SIG-M5 treated with dmso at 0.1 percent for 504 hours (cell line): ENCODE measurements around the gene DKK3.

Experiments used
- DNase-seq: peaks from one replicate; lab custom pipeline; 2025; ENCODE audit not compliant: unreplicated experiment; lab: John Stamatoyannopoulos, UW

Gene DKK3

DNA sequence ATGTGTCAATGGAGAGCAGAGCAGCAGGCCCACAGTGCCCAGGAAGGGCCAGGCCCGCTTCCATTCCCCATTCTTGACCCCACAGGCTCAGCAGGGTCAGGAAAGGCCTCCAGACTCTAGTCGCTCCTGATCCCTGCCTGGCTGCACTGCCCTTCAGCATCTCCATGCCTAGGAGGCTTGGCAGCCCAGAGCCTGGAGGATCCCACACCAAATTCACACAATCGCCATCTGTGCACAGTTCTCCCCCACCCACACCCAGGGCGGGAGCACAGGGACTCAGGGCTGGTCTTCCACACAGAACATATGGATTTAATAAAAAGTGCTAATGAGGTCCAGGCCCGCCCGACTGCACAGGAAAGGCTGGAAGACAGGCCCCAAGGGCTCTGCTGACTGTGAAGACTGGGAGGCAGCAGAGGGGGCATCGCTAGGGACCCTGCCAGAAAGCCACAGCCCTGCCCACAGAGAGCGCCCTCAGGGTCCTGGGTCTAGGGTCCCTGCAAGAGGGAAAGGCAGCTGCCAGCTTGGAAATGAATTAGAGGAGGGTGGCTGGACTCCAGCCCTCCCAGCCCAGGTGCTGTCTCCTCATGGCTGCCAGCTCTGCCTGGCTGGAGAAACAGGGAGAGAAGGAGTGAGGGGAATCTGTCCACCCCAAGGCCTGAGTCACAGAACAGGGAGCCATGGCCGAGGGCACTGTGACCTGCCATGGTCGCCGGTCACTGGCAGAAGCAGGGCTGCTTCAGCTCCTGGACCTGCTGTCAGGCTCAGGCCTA is 39.7 kb downstream of the DKK3 start:
- DNase-seq: no peak

DNA sequence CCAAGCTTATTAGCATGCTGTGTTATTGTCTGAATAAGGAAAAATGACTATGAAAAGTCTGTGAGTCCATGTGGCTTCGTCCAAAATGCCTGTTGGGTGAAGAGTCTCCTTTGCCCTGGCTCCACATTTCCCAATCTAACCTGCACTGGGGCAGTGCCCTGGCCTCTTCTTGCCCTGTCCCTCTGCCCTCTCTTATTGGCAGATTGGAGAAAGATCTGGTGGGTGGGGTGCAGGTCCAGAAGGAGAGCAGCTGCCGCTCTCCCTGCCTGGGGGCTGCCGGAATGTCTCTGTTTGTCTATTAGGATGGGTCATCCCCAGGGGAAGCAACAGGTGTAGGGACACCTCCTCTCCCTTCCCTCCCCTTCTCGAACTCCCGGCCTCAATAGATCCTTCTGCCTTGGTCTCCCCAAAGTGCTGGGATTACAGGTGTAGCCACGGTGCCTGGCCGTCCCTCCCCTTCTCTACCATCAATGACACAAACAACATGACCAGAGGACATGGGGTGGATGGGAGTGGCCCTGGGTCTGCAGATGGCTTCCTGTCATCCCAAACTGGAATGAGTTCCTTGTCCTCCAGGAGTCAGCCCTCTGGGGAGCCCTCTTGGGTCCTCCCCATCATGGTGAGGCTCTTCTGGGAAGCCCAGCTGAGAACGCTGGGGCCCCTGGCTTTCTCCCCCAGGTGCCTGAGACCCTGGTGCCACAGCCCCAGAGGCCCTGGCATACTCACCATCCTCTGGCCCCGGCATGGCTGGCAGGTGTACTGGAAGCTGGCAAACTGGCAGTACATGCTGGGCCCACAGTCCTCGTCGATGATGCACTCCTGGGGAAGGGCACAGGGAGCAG is 40.5 kb downstream of the DKK3 start:
- DNase-seq: no peak

DNA sequence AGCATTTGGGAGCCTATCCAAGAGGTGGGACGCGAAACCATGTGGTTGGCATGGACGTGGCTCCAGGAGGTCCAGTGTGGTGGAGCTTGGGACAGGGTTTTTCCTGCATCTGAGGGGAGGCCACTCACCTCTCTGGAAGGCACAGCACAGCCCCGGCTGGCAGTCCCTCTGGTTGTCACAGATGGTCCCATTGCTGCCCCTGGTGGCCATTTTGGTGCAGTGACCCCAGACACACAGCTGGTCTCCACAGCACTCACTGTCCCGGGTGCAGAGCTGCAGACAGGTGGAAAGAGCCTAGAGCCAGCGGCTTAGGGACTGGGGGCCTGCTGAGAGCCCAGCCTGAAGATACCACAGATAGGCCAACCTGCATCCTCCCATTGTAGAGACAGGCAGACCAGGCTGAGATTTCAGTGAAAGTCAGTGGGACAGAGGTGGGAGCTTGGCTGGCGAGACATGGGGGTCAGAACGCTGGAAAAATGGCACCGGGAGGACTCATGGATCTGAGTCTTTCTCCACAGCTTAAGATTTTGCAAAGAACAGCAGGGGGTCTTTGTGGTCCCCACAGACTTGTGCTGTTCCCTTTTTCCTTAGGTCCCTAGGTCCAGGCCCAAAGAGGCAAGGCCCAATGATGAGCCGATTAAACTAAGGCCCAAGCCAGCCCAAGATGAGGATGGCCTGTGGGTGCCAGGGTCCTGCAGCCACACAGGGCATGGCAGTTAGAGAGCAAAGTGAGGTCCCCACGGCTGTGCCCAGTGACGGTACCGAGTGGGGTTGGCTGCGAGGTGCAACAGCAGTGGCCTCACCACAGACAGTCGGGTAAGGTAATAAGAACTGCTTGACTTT is 41.4 kb downstream of the DKK3 start:
- DNase-seq: peak; percentile 52

DNA sequence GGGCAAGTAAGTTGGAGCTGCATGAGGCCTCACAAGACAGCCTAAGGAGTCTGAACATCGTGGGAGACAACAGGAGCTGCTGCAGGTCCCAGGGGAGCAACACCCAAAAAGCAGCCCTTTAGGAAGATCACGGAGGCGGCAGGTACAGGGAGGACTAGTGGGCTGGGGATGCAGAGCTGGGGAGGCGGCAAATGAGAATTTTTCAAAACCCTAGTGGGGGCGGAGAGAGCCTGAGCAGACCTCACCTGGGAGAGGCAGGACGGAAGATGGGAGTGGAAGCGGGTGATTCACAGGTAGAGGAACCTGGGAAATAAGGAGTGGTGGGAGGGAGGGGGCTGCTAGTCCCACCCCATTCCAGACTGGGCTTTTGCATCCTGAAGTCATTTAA is 42.1 kb downstream of the DKK3 start:
- no peak for DNase-seq

GRCh38 chr11:11965656-11966353 is 42.6 kb downstream of the DKK3 start:
- no peak for DNase-seq

DNA sequence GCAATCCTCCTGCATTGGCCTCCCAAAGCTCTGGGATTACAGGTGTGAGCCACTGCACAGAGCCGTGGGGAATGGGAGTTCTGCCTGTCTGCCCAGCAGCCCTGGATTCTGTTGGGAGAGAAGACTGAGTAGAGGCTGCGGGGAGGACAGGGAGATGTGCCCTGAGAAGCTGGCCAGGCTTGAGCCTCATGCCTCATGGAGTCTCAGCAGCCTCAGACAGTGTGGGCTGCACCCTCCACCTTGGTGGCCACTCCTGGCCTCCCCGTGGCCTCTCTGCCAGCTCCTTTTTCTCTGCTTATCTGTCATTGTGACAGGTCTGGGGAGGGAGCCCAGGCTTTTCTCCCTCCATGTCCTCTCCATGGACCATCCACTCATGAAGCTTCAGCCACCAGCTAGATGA is 43.2 kb downstream of the DKK3 start:
- DNase-seq: no peak

- DNase-seq: no peak
Observed at GRCh38 chr11:11964774-11965150, 43.7 kb downstream of the DKK3 start.

- no peak for DNase-seq
Observed at GRCh38 chr11:11963842-11964773, 44.3 kb downstream of the DKK3 start.

- DNase-seq: no peak
Observed at GRCh38 chr11:11963067-11963466, 45.4 kb downstream of the DKK3 start.

DNA sequence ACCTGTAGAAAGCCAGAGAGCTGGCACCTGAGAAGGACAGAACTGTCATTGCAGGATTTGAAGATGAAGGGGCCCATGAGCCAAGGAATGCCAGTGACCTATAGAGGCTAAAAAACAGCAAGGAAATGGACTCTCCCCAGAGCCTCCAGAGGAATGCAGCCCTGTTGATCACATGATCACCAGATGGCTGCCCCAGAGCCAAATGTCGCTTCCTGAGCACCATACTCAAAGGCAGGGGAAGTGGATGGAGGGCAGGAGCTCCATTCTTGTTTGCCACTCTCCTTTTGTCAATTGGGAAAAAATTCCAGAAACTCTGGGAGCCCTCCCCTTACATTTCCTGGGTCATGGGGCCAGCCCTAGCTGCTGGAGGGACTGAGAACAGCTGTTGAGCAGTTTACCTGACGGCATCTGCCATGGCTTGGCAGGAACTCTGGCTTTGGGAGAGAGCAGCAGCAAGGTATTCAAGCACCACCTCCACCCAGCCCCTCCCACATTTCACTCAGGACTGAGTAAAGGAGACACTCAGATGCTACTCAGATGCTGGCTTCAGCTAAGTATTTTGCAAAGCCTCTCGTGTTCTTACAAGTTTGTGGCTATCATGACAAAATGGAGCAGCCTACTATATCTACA is 46.9 kb downstream of the DKK3 start:
- no peak for DNase-seq

GRCh38 chr11:11960687-11961086 is 47.7 kb downstream of the DKK3 start:
- DNase-seq: no peak

GRCh38 chr11:11959601-11960000 is 48.8 kb downstream of the DKK3 start:
- DNase-seq: no peak

DNA sequence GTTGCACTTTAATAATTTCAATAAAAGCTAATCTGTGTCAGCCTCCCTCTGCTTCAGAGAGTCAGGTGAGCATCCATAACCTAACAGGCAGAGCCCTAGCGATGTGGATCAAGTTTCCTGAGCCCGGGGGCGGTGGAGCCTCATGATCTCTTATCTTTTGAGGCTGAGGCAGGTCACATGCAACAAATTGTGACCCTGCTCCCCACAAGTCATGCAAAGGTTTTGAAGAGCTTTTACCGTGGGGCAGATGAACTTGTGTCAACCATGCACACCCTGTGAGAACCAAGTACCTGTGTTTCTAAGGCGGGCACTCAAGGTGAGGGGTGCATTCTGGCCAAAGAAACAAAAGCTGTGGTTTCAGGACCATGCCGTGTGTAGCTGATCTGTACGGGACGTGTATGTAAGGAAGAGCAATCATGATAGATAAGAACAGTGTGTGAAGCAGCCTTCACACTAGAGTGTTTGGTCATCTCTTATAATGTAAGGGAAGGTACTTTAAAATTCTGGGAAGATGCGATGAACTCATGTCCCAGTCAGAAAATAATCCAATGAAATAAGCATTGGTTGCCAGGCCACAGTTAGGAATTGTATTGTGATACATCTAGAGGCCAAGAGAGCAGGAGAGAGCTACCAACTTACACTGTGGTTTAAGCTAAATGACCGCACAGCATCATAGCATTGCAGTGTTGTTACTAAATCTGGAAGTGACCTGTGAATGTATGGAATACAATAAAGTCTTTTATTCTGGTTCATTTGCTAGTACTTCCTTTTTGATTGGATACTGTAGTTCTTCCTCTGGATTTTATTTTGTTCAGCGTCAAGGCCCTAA is 49.8 kb downstream of the DKK3 start:
- DNase-seq: no peak

GRCh38 chr11:11956006-11956405 is 52.4 kb downstream of the DKK3 start:
- no peak for DNase-seq

DNA sequence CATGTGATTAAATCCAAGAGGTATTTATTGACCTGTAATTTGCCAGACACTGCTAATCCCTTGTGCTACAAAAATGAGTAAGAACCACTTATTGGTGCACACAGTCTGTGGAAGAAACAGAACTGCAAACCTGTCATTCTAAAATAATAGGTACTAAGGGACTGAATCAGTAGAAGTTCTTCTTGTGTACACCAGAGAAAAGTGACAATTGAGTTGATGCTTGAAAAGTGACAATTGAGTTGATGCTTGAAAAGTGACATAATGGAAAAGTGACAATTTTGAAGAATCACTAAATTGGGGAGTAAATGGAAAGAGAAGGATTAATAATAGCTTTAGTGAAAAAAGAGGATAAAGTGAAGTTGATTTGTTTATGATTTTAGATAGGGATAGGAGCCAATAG is 56.4 kb downstream of the DKK3 start:
- DNase-seq: no peak

DNA sequence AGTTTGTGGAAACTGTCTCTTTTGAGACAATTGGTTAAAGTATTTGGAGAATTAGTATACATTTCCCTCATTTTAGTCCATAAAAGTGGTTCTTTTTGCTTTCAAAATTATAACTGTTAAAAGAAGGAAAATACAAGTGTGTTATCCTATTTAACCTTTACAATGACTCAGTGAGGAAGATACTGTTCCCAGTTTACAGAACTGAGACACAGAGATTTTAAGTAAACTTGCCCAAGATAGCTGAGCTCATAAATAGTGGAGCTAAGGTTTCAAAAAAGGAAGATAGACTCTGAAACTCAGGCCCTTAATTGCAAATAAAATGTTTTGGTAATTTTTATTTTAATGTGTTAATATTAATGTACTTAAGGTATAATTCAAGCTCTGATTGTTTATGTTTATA is 58.9 kb downstream of the DKK3 start:
- DNase-seq: no peak

- no peak for DNase-seq
Observed at GRCh38 chr11:11948242-11948947, 60.0 kb downstream of the DKK3 start.

DNA sequence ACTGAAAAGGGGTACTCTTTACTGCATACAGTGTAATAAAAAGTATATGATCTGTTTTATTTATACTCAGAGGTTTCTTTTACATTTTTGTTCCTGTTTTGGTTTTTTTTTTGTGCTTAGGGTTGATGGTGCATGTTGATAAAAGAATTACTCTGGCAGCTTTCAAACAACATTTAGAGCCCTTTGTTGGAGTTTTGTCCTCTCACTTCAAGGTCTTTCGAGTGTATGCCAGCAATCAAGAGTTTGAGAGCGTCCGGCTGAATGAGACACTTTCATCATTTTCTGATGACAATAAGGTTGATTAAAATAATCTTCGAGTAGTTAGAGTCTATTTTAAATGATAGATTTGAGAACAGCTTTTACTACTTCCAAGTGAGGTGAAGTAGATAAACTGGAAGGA is 60.6 kb downstream of the DKK3 start:
- no peak for DNase-seq
